Kidney (tissue), 14 donors: ENCODE data around the gene SIK3. TPM values are rescaled to one million over a fixed set of nuclear protein-coding genes. Genes with fewer than 3 reads are reported as not detected.

Experiments
- DNase-seq, 5 donors: peaks; one replicate each; pipeline ENCODE4 v3.0.0-alpha.2; 2013 to 2020
- FAIRE-seq: peaks from 2 replicates; lab custom pipeline; 2012; peaks lifted over from hg19 to GRCh38; lab: Jason Lieb, UNC
- H3K27ac ChIP-seq, 2 donors: one replicate each; pipeline ENCODE4 v1.7.0; 2013; ENCODE audit warnings: low read depth in 2 of 2, low read length in 2 of 2, inconsistent platforms in 1 of 2
- H3K27me3 ChIP-seq: one replicate; pipeline ENCODE4 v1.7.1; 2013; ENCODE audit warnings: low read length, inconsistent platforms; ENCODE audit not compliant: control insufficient read depth, insufficient read depth
- H3K36me3 ChIP-seq, 3 donors: one replicate each; pipeline versions ENCODE4 v1.7.0 to v1.7.1; 2013; ENCODE audit warnings: low read length in 3 of 3, control low read depth in 1 of 3, inconsistent platforms in 1 of 3; ENCODE audit not compliant: insufficient read depth in 3 of 3, control insufficient read depth in 2 of 3
- H3K4me1 ChIP-seq, 3 donors: one replicate each; pipeline versions ENCODE4 v1.7.0 to v1.7.1; 2013; ENCODE audit warnings: low read length in 3 of 3, inconsistent platforms in 1 of 3, low read depth in 1 of 3; ENCODE audit not compliant: control insufficient read depth in 2 of 3, insufficient read depth in 2 of 3
- H3K4me3 ChIP-seq, 3 donors: one replicate each; pipeline versions ENCODE4 v1.7.0 to v1.8.1; 2013; ENCODE audit warnings: low read length in 3 of 3, control low read depth in 1 of 3, inconsistent platforms in 1 of 3
- H3K9ac ChIP-seq, 3 donors: one replicate each; pipeline versions ENCODE4 v1.7.0 to v1.7.1; 2013; ENCODE audit warnings: low read length in 3 of 3, control low read depth in 1 of 3, inconsistent platforms in 1 of 3
- H3K9me3 ChIP-seq, 3 donors: one replicate each; pipeline versions ENCODE4 v1.7.0 to v1.7.1; 2013; ENCODE audit warnings: low read length in 3 of 3, control low read depth in 1 of 3, inconsistent platforms in 1 of 3; ENCODE audit not compliant: control insufficient read depth in 2 of 3, insufficient read depth in 1 of 3
- intact Hi-C: fragments of 100-400 bp; cut with DNase I; formaldehyde crosslinking; loops from one replicate; pipeline ENCODE4 v1.11.1; 2022
- polyA plus RNA-seq: library from polyadenylated mRNA; stranded (reverse); fragments of 350-450 nt; fragmentation: Illumina TruSeq; extraction: RNeasy Lipid Tissue Mini Kit (QIAGEN cat#74804); gene quantifications from one replicate; pipeline ENCODE4 v1.2.3, GENCODE V29; 2014; ENCODE audit warnings: low read depth, low replicate concordance; ENCODE audit not compliant: insufficient read depth
- total RNA-seq: library from RNA; stranded (reverse); fragmentation: NEBNext Ultra II Directional; extraction: Animal tissue kit (Norgen Biotek cat#: 25700); gene quantifications from one replicate; pipeline ENCODE4 v1.2.1, GENCODE V29; 2021
- TF ChIP-seq, protein P1 (sequence below): IDR thresholded peaks from 3 replicates; pipeline ENCODE4 v1.5.1; 2012; ENCODE audit warnings: mild to moderate bottlenecking, moderate library complexity, borderline replicate concordance; ENCODE audit not compliant: insufficient read depth; ENCODE audit errors: extremely low read depth
- donor health status: control.
- donor health status: control.
- donor health status: control.
- donor health status: control.
- donor health status: control.
- donor health status: DM: yes; HTN: yes; CAD: no.
- donor health status: Normal renal cell carcinoma (clear cell type).

The SIK3 gene
- total and polyA plus RNA-seq, 2 donors from 2014 or later, result 12.3 to 50.7 TPM

DNA sequence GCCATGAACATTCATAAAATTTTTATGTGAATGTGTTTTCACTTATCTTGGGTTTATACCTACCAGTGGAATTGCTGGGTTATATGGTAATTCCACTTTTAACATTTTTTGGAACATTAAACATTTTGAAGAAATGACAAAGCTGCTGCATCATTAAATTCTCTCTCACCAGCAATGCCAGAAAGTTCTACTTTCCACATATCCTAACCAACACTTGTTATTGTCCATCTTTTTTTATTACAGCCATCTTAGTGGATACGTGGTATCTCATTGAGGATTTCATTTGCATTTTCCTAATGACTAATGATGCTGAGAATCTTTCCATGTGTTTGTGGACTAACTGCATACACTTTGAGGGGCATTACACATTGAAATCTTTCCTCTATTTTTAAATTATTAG lies 122.6 kb downstream of the SIK3 start:
- TF ChIP-seq, protein P1, sequence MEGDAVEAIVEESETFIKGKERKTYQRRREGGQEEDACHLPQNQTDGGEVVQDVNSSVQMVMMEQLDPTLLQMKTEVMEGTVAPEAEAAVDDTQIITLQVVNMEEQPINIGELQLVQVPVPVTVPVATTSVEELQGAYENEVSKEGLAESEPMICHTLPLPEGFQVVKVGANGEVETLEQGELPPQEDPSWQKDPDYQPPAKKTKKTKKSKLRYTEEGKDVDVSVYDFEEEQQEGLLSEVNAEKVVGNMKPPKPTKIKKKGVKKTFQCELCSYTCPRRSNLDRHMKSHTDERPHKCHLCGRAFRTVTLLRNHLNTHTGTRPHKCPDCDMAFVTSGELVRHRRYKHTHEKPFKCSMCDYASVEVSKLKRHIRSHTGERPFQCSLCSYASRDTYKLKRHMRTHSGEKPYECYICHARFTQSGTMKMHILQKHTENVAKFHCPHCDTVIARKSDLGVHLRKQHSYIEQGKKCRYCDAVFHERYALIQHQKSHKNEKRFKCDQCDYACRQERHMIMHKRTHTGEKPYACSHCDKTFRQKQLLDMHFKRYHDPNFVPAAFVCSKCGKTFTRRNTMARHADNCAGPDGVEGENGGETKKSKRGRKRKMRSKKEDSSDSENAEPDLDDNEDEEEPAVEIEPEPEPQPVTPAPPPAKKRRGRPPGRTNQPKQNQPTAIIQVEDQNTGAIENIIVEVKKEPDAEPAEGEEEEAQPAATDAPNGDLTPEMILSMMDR, result no peak
- FAIRE-seq (no peak), DNase-seq (no peak)
- no peaks in the 10 kb centered on the region for H3K9me3 ChIP-seq
- peaks cover 0 to 2% (median 0%) of the 10 kb centered on the region in 3 donors for H3K4me1 ChIP-seq
- intact Hi-C loops, result no loop called here
- no peak overlapping the region for H3K9ac ChIP-seq
- no peak overlapping the region for H3K4me3 ChIP-seq
- H3K27me3 ChIP-seq, result no peaks in the 10 kb centered on the region
- H3K36me3 ChIP-seq, result no peaks in the 10 kb centered on the region
- no peak overlapping the region for H3K27ac ChIP-seq

DNA sequence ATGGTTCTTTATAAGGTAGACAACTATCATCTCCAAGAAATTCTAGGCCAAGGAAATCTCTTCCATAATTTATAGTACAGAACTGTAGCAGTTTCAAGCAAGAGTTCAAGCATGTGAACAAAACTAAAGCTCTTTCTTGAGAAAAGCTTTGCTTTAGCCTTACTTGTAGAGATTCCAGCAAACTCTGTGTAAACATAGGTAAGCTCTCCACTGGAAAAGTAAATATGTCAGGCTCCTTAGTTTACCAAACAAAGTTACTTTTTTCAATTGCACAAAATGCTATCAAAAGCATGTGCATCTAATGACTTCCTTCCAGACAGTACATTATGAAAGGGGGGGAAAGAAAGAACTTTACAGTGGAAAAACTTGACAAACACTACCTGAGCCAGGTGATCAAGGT lies 125.0 kb downstream of the SIK3 start:
- no peak for DNase-seq
- TF ChIP-seq, protein P1, result no peak
- intact Hi-C loops, result no loop called here
- no peak for FAIRE-seq
- no peaks in the 10 kb centered on the region for H3K27me3 ChIP-seq
- H3K9ac ChIP-seq, result no peak overlapping the region
- no peak overlapping the region for H3K4me3 ChIP-seq
- H3K4me1 ChIP-seq, result no peaks in the 10 kb centered on the region
- H3K9me3 ChIP-seq, result no peaks in the 10 kb centered on the region
- no peaks in the 10 kb centered on the region for H3K36me3 ChIP-seq
- H3K27ac ChIP-seq, result no peak overlapping the region

DNA sequence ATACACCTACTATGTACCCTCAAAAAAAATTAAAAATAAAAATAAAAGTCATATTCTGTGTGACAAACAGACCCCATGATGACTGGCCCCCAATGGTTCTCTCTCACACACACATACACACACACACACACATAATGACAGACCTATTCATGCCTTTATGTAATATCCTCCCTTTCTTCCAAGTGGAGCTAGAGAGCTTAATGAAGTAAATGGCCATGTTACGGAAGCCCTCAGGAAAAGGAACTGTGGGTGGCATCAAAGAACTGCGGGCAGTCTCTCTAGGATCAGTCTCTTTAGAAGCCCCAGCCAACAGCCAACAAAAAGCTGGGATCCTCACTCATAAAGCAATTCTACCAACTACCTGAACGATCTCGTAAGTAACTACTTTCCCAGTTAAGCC lies 125.5 kb downstream of the SIK3 start:
- DNase-seq, result no peak
- no peak for FAIRE-seq

More for the DNA sequence above, 125.5 kb downstream of the SIK3 start:
- Histone ChIP-seq H3K4me1 (no peaks in the 10 kb centered on the region), H3K36me3 (no peaks in the 10 kb centered on the region), H3K9ac (no peak overlapping the region), H3K4me3 (no peak overlapping the region), H3K9me3 (no peaks in the 10 kb centered on the region), H3K27me3 (no peaks in the 10 kb centered on the region), H3K27ac (no peak overlapping the region)
- intact Hi-C loops, result no loop called here
- TF ChIP-seq, protein P1, result no peak
